Activated CD4-positive, alpha-beta T cell treated with anti-CD3 and anti-CD28 coated beads, Interleukin-2, amount 10 ng/mL, durations not matched to agents 7 days and 5 days (primary cell): Measurements from ENCODE around the gene MAGI2. TPM values are rescaled to one million over a fixed set of nuclear protein-coding genes. Genes with fewer than 3 reads are reported as not detected.

Source experiments
- CTCF ChIA-PET: fragments of 350-600 bp; sonication (Branson Sonifier 250); formaldehyde crosslinking; loops from one replicate; lab custom pipeline; 2021; ENCODE audit warnings: antibody characterized with exemption; lab: Charles Lee
- POLR2A ChIA-PET: fragments of 350-600 bp; sonication (Branson Sonifier 250); formaldehyde crosslinking; loops from one replicate; lab custom pipeline; 2021; ENCODE audit warnings: antibody characterized with exemption; lab: Charles Lee
- DNase-seq: peaks from one replicate; pipeline ENCODE4 v3.0.0-alpha.2; 2020
- H3K27ac Mint-ChIP-seq: one replicate; pipeline ENCODE4 v1.8.0; 2021; ENCODE audit warnings: mild to moderate bottlenecking, moderate library complexity, mixed read lengths
- H3K27me3 Mint-ChIP-seq: one replicate; pipeline ENCODE4 v1.8.0; 2021; ENCODE audit warnings: mixed read lengths
- H3K36me3 Mint-ChIP-seq: one replicate; pipeline ENCODE4 v1.8.0; 2021; ENCODE audit warnings: low read depth, mixed read lengths
- H3K4me1 Mint-ChIP-seq: one replicate; pipeline ENCODE4 v1.8.0; 2021; ENCODE audit warnings: mixed read lengths
- H3K4me3 Mint-ChIP-seq: one replicate; pipeline ENCODE4 v1.8.0; 2021; ENCODE audit warnings: mild to moderate bottlenecking, moderate library complexity, mixed read lengths
- H3K9me3 Mint-ChIP-seq: one replicate; pipeline ENCODE4 v1.8.0; 2021; ENCODE audit warnings: mixed read lengths
- total RNA-seq, 2 experiments: library from RNA; stranded (reverse); gene quantifications; one replicate each; pipeline ENCODE4 v1.2.3, GENCODE V29; 2021

Gene MAGI2
- total RNA-seq, 2 experiments from 2014 or later: 0.05 to 0.10 TPM

DNA sequence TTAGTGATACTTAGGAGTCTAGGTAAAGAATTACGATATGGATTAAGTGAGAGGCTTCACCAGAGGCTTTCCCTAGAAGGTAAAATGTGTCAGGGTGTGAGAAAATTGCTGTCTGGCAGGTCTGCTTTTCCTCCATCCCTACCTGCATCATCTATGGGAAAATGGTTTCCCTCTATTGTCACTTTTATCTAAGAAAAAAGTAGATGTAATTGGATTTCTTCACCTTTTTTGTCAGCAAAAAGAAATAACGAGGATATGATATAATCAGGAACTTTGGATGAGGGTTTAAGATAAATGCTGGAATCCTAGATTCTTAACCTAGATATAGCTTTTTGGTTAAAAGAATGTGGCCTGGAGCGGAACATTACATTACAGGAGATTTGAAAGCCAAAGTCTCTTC, 146.1 kb downstream of the MAGI2 start:
- POLR2A ChIA-PET: no interaction called here
- no peaks in the 10 kb centered on the region for H3K36me3 Mint-ChIP-seq

DNA sequence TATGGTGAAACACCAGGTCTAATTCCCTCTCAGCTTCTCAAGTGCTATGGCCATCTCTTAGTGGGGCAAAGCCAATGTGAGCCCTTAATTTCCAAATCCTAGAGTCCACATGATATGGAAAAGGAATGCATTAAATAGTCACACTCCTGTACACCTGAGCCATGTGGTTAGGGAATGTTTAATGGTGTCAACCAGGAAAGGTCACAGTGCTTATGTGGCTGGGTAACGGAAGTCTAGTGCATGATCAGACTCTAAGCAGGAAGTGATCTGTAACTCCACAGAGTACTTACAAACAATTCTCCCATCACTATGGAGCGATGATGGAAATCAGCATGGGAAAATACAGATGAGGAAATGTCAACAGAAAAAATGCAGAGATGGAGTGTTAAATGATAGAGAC, 148.8 kb downstream of the MAGI2 start:
- Mint-ChIP-seq H3K4me1 (no peaks in the 10 kb centered on the region), H3K27me3 (no peaks in the 10 kb centered on the region), H3K4me3 (no peak overlapping the region), H3K36me3 (no peaks in the 10 kb centered on the region), H3K9me3 (no peaks in the 10 kb centered on the region), H3K27ac (no peak overlapping the region)
- ChIA-PET POLR2A (no interaction called here), CTCF (no interaction called here)
- no peak for DNase-seq

More for the DNA sequence above, 146.1 kb downstream of the MAGI2 start:
- H3K4me1 Mint-ChIP-seq: no peaks in the 10 kb centered on the region
- H3K27ac Mint-ChIP-seq: no peak overlapping the region
- no peak for DNase-seq
- H3K9me3 Mint-ChIP-seq: no peaks in the 10 kb centered on the region
- H3K27me3 Mint-ChIP-seq: no peaks in the 10 kb centered on the region
- CTCF ChIA-PET: no interaction called here
- no peak overlapping the region for H3K4me3 Mint-ChIP-seq

DNA sequence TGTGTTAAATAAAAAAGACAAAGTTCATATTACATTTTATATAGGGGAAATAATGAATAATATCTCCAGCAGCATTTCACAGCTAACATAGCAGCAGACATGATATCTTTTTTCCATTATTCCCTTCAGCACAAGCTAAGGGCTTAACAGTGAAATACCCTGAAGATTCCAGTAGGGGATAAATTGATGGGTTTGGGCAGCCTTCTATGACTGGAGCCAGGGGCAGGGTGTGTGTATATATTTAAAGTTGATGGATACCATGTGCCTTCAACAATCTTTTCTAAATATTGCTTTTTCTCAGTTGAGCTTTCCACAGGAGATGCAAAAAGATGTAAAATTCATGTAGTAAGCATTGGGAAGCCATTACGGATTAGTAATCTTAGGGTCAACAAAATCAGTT, 151.2 kb downstream of the MAGI2 start:
- Mint-ChIP-seq H3K4me1 (no peaks in the 10 kb centered on the region), H3K27ac (no peak overlapping the region), H3K4me3 (no peak overlapping the region), H3K9me3 (no peaks in the 10 kb centered on the region), H3K27me3 (no peaks in the 10 kb centered on the region), H3K36me3 (no peaks in the 10 kb centered on the region)
- CTCF ChIA-PET: no interaction called here
- POLR2A ChIA-PET: no interaction called here
- no peak for DNase-seq

DNA sequence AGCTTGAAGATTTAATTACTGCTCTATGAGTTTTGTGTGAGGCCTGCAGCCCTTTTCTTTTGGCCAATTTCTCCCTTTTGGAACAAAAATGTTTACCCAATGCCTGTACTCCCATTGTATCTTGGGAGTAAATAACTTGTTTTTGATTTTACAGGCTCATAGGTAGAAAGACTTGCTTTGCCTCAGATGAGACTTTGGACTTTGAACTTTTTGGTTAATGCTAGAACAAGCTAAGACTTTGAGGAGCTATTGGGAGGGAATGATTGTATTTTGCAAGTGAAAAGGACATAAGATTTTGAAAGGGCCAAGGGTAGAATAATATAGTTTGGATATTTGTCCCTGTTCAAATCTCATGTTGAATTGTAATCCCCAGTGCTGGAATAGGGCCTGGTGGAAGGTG, 152.0 kb downstream of the MAGI2 start:
- Mint-ChIP-seq H3K27me3 (no peaks in the 10 kb centered on the region), H3K36me3 (no peaks in the 10 kb centered on the region), H3K4me1 (no peaks in the 10 kb centered on the region), H3K27ac (no peak overlapping the region), H3K4me3 (no peak overlapping the region), H3K9me3 (no peaks in the 10 kb centered on the region)
- CTCF ChIA-PET: no interaction called here
- POLR2A ChIA-PET: no interaction called here
- no peak for DNase-seq

DNA sequence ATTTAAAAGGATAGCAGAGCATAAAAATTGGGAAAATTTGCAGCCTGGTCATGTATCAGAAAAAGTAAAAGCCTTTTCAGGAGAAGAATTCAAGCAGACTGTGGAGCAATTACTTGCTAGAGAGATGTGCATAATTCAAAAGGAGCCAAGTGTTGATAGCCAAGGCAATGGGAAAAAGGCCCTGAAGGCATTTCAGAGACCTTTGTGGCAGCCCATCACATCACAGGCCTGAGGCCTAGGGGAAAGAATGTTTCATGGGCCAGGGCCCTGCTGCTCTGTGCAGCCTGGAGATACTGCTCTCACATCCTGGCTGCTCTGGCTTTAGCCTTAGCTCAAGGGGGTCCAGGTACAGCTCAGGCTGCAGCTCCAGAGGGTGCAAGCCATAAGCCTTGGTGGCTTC, 152.9 kb downstream of the MAGI2 start:
- POLR2A ChIA-PET: interaction anchor here (0.5 kb wide), 1 partner anchor 1702 kb away, joined by 6 read pairs; no protein-coding TSS in a partner anchor
- Mint-ChIP-seq H3K9me3 (no peaks in the 10 kb centered on the region), H3K36me3 (no peaks in the 10 kb centered on the region)

DNA sequence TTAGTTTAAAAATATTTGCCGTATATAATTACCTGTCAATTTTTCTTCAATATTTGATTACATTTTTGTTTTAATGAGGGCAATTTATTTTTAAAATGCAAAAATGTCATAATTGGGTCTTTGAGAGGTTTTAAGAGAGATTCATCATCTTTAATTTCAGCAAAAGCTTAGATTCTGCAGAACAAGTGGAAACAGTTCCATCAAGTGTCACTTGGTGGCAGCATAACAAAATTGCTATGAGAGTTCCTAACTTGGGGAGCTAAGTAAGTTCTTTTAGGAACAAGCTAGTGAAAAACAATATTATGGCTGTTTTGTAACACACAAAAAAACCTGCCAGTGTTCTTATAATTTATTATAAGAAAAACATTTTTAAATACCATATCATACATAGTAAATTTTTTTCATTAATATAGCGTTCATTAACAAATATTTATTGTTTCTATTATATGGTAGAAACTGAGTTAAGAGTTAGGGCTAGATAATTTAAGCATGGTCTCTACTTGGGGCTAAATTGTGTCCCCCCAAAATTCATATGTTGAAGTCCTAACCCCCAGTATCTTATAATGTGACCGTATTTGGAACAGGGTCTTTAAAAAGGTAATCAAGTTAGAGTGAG, 155.2 kb downstream of the MAGI2 start:
- ChIA-PET POLR2A (interaction anchor here (0.6 kb wide), 1 partner anchor 389 kb away, joined by 6 read pairs; no protein-coding TSS in a partner anchor), CTCF (no interaction called here)
- Mint-ChIP-seq H3K4me3 (no peak overlapping the region), H3K36me3 (no peaks in the 10 kb centered on the region), H3K27ac (no peak overlapping the region), H3K27me3 (no peaks in the 10 kb centered on the region), H3K9me3 (no peaks in the 10 kb centered on the region), H3K4me1 (no peaks in the 10 kb centered on the region)
- no peak for DNase-seq

More for the DNA sequence above, 152.9 kb downstream of the MAGI2 start:
- Mint-ChIP-seq H3K27ac (no peak overlapping the region), H3K4me3 (no peak overlapping the region), H3K4me1 (no peaks in the 10 kb centered on the region), H3K27me3 (no peaks in the 10 kb centered on the region)
- CTCF ChIA-PET: interaction anchor here (0.7 kb wide), 1 partner anchor 138 kb away, joined by 3 read pairs; no protein-coding TSS in a partner anchor
- DNase-seq: no peak

DNA sequence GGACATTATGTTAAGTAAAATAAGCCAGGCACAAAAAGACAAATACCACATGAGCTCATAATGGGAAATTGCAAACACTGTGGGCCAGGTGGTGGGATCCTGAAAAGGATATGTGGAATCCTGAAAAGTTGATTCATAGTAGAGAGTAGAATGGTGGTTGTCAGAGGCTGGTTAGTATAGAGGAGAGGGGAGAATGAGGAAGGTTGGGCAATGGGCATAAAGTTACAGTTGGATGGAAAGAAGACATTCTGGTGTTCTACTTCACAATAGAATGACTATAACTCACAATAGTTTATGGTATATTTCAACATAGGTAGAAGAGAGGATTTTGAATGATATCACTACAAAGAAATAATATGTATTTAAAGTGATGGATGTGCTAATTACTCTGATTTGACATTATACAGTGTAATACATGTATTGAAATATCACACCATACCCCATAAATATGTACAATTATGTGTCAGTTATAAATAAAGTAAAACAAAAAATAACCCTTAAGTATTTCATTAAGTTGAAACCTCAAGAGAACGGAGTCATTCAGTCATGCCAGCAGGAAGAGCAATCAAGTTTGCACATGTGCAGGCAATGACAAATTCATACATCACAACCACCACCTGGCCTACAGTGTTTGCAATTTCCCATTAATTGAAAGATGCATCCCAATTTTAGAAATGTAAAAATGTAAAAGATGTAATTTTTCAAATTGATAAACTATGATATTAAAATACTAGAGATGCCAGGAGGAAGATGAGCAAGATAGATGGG, 156.7 kb downstream of the MAGI2 start:
- H3K9me3 Mint-ChIP-seq: no peaks in the 10 kb centered on the region
- no peaks in the 10 kb centered on the region for H3K4me1 Mint-ChIP-seq
- CTCF ChIA-PET: no interaction called here
- no peaks in the 10 kb centered on the region for H3K27me3 Mint-ChIP-seq
- no peaks in the 10 kb centered on the region for H3K36me3 Mint-ChIP-seq
- H3K27ac Mint-ChIP-seq: no peak overlapping the region
- POLR2A ChIA-PET: no interaction called here
- no peak overlapping the region for H3K4me3 Mint-ChIP-seq
- no peak for DNase-seq

DNA sequence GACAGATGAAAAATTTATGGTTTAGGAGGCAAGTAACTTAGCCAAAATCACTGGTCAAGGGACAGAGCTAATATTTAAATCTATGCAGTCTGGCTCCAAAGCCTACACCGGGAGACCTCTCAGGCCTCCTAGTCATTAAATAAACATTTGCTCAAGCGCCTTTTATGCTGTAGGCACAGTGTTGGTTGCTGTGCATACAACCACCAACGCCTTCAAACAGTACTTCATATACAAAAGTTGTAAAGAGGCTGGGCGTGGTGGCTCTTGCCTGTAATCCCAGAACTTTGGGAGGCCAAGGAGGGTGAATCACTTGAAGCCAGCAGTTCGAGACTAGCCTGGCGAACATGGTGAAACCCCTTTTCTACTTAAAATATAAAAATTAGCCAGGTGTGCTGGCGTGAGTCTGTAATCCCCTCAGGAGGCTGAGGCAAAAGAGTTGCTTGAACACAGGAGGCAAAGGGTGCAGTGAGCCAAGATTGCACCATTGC, 159.8 kb downstream of the MAGI2 start:
- CTCF ChIA-PET: no interaction called here
- Mint-ChIP-seq H3K27ac (no peak overlapping the region), H3K9me3 (no peaks in the 10 kb centered on the region)

DNA sequence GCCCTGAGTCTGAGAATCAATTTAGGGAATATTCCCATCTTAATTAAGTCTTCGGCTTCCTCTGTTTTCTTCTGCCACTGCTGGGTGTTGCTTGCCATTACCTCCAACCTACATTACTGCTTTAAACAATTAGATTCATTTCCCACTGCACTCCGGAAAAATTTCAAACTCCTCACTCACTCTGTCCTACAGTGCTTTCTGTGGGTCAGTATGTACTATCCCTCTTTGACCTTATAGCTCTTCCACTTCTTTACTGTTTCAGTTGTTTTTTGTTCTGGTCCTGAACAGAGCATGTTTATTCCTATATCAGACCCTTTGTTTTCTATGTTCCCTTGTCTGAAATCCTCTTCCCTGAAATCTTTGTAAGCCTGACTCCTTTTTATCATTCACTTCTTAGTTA, 160.6 kb downstream of the MAGI2 start:
- ChIA-PET POLR2A (no interaction called here), CTCF (no interaction called here)
- no peaks in the 10 kb centered on the region for H3K9me3 Mint-ChIP-seq
- no peak for DNase-seq
- no peaks in the 10 kb centered on the region for H3K36me3 Mint-ChIP-seq
- H3K4me3 Mint-ChIP-seq: no peak overlapping the region
- H3K27ac Mint-ChIP-seq: no peak overlapping the region
- no peaks in the 10 kb centered on the region for H3K4me1 Mint-ChIP-seq
- no peaks in the 10 kb centered on the region for H3K27me3 Mint-ChIP-seq

More for the DNA sequence above, 159.8 kb downstream of the MAGI2 start:
- Mint-ChIP-seq H3K4me1 (no peaks in the 10 kb centered on the region), H3K4me3 (no peak overlapping the region), H3K36me3 (no peaks in the 10 kb centered on the region), H3K27me3 (no peaks in the 10 kb centered on the region)
- POLR2A ChIA-PET: no interaction called here
- DNase-seq: no peak

DNA sequence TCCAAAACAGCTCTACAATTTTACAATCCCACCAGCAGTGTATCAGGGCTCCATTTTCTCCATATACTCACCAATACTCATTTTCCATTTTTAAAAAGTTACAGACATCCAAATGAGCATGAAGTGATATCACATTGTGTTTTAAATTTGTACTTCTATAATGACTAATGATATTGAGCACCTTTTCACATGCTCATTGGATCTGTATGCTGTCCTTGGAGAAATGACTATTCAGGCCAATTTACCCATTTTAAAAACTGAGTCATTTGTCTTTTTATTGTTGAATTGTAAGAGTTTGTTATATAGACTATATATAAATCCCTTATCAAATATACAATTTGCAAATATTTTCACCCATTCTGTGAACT, 162.0 kb downstream of the MAGI2 start:
- ChIA-PET CTCF (no interaction called here), POLR2A (no interaction called here)
- no peaks in the 10 kb centered on the region for H3K27me3 Mint-ChIP-seq
- no peak overlapping the region for H3K4me3 Mint-ChIP-seq
- no peaks in the 10 kb centered on the region for H3K36me3 Mint-ChIP-seq
- DNase-seq: no peak
- H3K9me3 Mint-ChIP-seq: no peaks in the 10 kb centered on the region
- no peaks in the 10 kb centered on the region for H3K4me1 Mint-ChIP-seq
- no peak overlapping the region for H3K27ac Mint-ChIP-seq

DNA sequence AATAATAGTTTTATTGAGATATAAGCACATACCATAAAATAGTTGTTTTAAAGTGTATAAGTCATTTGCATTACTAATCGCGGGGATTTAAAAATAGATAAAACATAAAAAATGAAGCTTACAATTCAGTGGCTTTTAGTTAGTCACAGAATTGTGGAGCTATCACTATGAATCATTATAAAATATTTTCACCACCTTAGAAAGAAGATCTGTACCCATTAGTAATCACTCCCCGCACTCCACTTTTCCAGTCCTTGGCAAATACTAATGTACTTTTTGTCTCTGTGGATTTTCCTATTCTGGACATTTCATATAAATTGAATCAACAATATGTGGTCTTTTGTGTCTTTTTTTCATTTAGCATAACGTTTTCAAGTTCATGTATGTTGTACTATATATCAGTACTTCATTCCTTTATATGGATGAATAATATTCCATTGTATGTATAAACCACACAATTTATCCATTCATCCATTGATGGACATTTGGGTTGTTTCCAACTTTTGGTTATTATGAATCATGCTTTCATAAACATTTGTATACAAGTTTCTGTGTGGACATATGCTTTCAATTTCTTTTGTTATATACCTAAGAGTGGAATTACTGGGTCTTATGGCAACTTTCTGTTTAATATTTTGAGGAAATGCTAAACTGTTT, 162.5 kb downstream of the MAGI2 start:
- no peaks in the 10 kb centered on the region for H3K36me3 Mint-ChIP-seq
- no peaks in the 10 kb centered on the region for H3K4me1 Mint-ChIP-seq
- H3K27ac Mint-ChIP-seq: no peak overlapping the region
- no peaks in the 10 kb centered on the region for H3K9me3 Mint-ChIP-seq
- no peaks in the 10 kb centered on the region for H3K27me3 Mint-ChIP-seq
- no peak overlapping the region for H3K4me3 Mint-ChIP-seq
- DNase-seq: no peak
- POLR2A ChIA-PET: no interaction called here
- CTCF ChIA-PET: no interaction called here

DNA sequence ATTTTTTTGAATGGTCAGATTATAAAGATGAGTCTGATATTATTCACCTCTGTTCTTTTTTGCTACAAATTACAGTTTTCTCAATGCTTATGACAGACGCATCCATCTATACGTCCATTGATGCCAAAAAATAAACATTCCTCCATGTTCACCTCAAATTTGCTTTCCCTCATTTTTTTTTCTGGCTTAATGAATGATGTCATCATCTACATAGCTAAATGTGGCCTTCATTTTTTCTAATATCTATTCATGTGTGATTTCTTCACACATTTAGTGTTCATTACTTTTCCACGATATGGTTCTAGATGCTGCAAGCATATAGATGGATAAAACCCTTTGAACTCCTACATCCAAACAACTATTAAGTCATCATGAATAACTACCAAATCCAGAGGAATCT, 163.1 kb downstream of the MAGI2 start:
- H3K36me3 Mint-ChIP-seq: no peaks in the 10 kb centered on the region
- H3K27me3 Mint-ChIP-seq: no peaks in the 10 kb centered on the region
- no peak overlapping the region for H3K4me3 Mint-ChIP-seq
- no peaks in the 10 kb centered on the region for H3K9me3 Mint-ChIP-seq
- ChIA-PET CTCF (no interaction called here), POLR2A (no interaction called here)
- H3K4me1 Mint-ChIP-seq: no peaks in the 10 kb centered on the region
- DNase-seq: no peak
- no peak overlapping the region for H3K27ac Mint-ChIP-seq

DNA sequence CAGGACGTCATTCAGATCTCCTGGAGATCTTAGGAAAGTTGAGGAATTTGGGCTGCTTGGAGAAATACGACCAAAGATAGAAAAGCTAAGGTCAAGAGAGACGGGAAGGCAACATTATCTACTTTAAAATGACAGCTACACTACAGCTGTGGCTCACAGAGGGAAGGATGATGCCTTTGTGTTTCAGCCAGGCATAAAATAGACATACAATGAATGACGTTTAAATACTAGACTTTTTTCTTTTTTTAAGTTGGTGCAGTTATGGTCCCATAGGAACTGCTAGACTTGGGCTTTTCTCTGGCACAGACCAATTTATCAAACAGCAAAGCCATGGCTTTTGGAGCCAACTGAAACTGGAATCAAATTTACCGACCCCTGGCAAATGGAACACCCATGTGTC, 164.8 kb downstream of the MAGI2 start:
- ChIA-PET CTCF (no interaction called here), POLR2A (no interaction called here)
- no peak overlapping the region for H3K4me3 Mint-ChIP-seq
- DNase-seq: no peak
- H3K27me3 Mint-ChIP-seq: no peaks in the 10 kb centered on the region
- no peaks in the 10 kb centered on the region for H3K9me3 Mint-ChIP-seq
- no peaks in the 10 kb centered on the region for H3K36me3 Mint-ChIP-seq
- no peaks in the 10 kb centered on the region for H3K4me1 Mint-ChIP-seq
- no peak overlapping the region for H3K27ac Mint-ChIP-seq
